K562 (cell line): Measurements from ENCODE around the gene SOCS6. TPM values are rescaled to one million over a fixed set of nuclear protein-coding genes. Genes with fewer than 3 reads are reported as not detected.

Experiments
- ATAC-seq: fragments of 200-7000 bp; cut with Tn5 transposase; 3 replicates; pipeline ENCODE4 v1.9.1; 2020; ENCODE audit warnings: moderate library complexity
- BruUV-seq: library from RNA; stranded (reverse); fragments of 400-500 nt; replicated peaks from 2 replicates; lab custom pipeline; 2021; lab: Mats Ljungman, UMichigan
- CTCF ChIA-PET: fragments of 300-600 bp; formaldehyde crosslinking; extraction: SDS; loops from one replicate; lab custom pipeline; 2021; ENCODE audit warnings: low intra/inter-chr PET ratio; lab: Yijun Ruan, JAX
- POLR2A ChIA-PET: fragments of 300-600, 350-650 bp; sonication (Branson Sonifier 250); formaldehyde crosslinking; extraction: SDS; loops from one replicate; lab custom pipeline; 2021; ENCODE audit warnings: antibody characterized with exemption, inconsistent platforms; lab: Yijun Ruan, JAX
- DNase-seq, 4 experiments: peaks; one replicate each; pipeline versions ENCODE4 v3.0.0 to v3.0.0-alpha.2; 2011 to 2018; ENCODE audit warnings: low spot score in 3 of 4, mixed read lengths in 3 of 4; ENCODE audit errors: extremely low read depth in 1 of 4
- FAIRE-seq: peaks from 2 replicates; lab custom pipeline; 2011; peaks lifted over from hg19 to GRCh38; lab: Jason Lieb, UNC
- H2AFZ ChIP-seq: 2 replicates; pipeline ENCODE4 v1.6.0; 2011; ENCODE audit warnings: low read depth, low read length, control low read depth, inconsistent platforms
- H3K27ac ChIP-seq: fragments of 200-600 bp; 3 replicates; pipeline ENCODE4 v1.8.0; 2011; ENCODE audit warnings: low read depth, mild to moderate bottlenecking, control low read depth, inconsistent platforms, low read length, moderate library complexity, mixed read lengths; ENCODE audit errors: extremely low read depth
- H3K27me3 ChIP-seq, 2 experiments: fragments of 300-600 bp in 1 of 2; 2 replicates in 1 of 2; 3 replicates in 1 of 2; pipeline versions ENCODE4 v1.6.0 to v1.8.0; 2011; ENCODE audit warnings: inconsistent platforms in 2 of 2, low read length in 2 of 2, mild to moderate bottlenecking in 1 of 2, mixed read lengths in 1 of 2, moderate library complexity in 1 of 2; ENCODE audit not compliant: control insufficient read depth in 2 of 2, insufficient read depth in 2 of 2
- H3K36me3 ChIP-seq: fragments of 300-600 bp; 3 replicates; pipeline ENCODE4 v1.8.0; 2011; ENCODE audit warnings: mild to moderate bottlenecking, low read length, inconsistent platforms; ENCODE audit not compliant: control insufficient read depth, insufficient read depth
- H3K4me1 ChIP-seq, 2 experiments: fragments of 200-600 bp in 1 of 2; replicated peaks in 1 of 2; 2 replicates in 1 of 2; 3 replicates in 1 of 2; pipeline versions ENCODE4 v1.5.1 to v1.8.0; 2011; ENCODE audit warnings: inconsistent platforms in 2 of 2, low read length in 2 of 2, mild to moderate bottlenecking in 1 of 2, mixed read lengths in 1 of 2, moderate library complexity in 1 of 2; ENCODE audit not compliant: control insufficient read depth in 2 of 2, insufficient read depth in 2 of 2
- H3K4me2 ChIP-seq: 2 replicates; pipeline ENCODE4 v1.6.1; 2011; ENCODE audit warnings: low read length, control low read depth, inconsistent platforms, mixed read lengths; ENCODE audit not compliant: insufficient read depth
- H3K4me3 ChIP-seq: fragments of 200-600 bp; sonication (generic), shearing (Covaris generic); 2 replicates; pipeline ENCODE4 v1.5.1; 2016; ENCODE audit warnings: control low read depth, inconsistent platforms
- H3K79me2 ChIP-seq: fragments of 200-600 bp; 3 replicates; pipeline ENCODE4 v1.8.0; 2011; ENCODE audit warnings: low read length, inconsistent platforms; ENCODE audit not compliant: control insufficient read depth, insufficient read depth
- H3K9ac ChIP-seq, 2 experiments: 2 replicates each; pipeline versions ENCODE4 v1.6.0 to v1.6.1; 2011; ENCODE audit warnings: low read depth in 2 of 2, low read length in 2 of 2, control low read depth in 1 of 2, inconsistent platforms in 1 of 2, mild to moderate bottlenecking in 1 of 2, mixed read lengths in 1 of 2; ENCODE audit not compliant: insufficient read depth in 1 of 2
- H3K9me1 ChIP-seq: one replicate; pipeline ENCODE4 v1.6.0; 2011; ENCODE audit warnings: inconsistent platforms, mild to moderate bottlenecking, low read length, moderate library complexity; ENCODE audit not compliant: control insufficient read depth, insufficient read depth
- H3K9me3 ChIP-seq: replicated peaks from 2 replicates; pipeline ENCODE4 v1.5.1; 2011; ENCODE audit warnings: low read depth, low read length, inconsistent platforms; ENCODE audit not compliant: control insufficient read depth, insufficient read depth
- H4K20me1 ChIP-seq: replicated peaks from 2 replicates; pipeline ENCODE4 v1.6.1; 2011; ENCODE audit warnings: low read length, inconsistent platforms, mixed read lengths; ENCODE audit not compliant: control insufficient read depth, insufficient read depth
- CBX2 ChIP-seq: fragments of 200-600 bp; sonication (generic); IDR thresholded peaks from one replicate; pipeline ENCODE4 v1.6.1; 2012; ENCODE audit warnings: mild to moderate bottlenecking, low read length, inconsistent platforms; ENCODE audit not compliant: insufficient read depth, poor library complexity, severe bottlenecking
- ELF4 ChIP-seq: fragments of 450-650 bp; formaldehyde crosslinking; IDR thresholded peaks from 2 replicates; pipeline ENCODE4 v1.4.0; 2022; ENCODE audit warnings: missing genetic modification characterization
- FOSL1 ChIP-seq: fragments of 200-800 bp; sonication (Bioruptor generic); conservative IDR thresholded peaks from 2 replicates; pipeline ENCODE4 v1.6.1; 2016; ENCODE audit warnings: missing genetic modification characterization, missing compliant biosample characterization
- HDAC2 ChIP-seq: fragments of 450-650 bp; IDR thresholded peaks from 2 replicates; pipeline ENCODE4 v1.6.1; 2016; ENCODE audit warnings: mild to moderate bottlenecking
- HDAC8 ChIP-seq: fragments of 450-650 bp; IDR thresholded peaks from 2 replicates; pipeline ENCODE4 v1.6.1; 2016; ENCODE audit warnings: mild to moderate bottlenecking, missing genetic modification characterization, moderate library complexity, missing compliant biosample characterization
- HMG20B ChIP-seq: fragments of 250-450 bp; sonication (Bioruptor Pico); IDR thresholded peaks from 2 replicates; pipeline ENCODE4 v1.5.0; 2021; ENCODE audit warnings: mild to moderate bottlenecking
- MCM3 ChIP-seq: fragments of 450-650 bp; IDR thresholded peaks from 2 replicates; pipeline ENCODE4 v1.6.1; 2016
- SMAD4 ChIP-seq: fragments of 250-450 bp; sonication (Bioruptor Pico); conservative IDR thresholded peaks from 2 replicates; pipeline ENCODE4 v1.8.0; 2021; ENCODE audit warnings: inconsistent platforms, mild to moderate bottlenecking, moderate library complexity
- ZNF134 ChIP-seq: fragments of 250-450 bp; sonication (Bioruptor Pico); conservative IDR thresholded peaks from 2 replicates; pipeline ENCODE4 v1.4.0; 2020
- WGBS: fragments of 100-300 bp; shearing (Covaris generic); methylation state at CpG from one replicate; pipeline ENCODE4 v1.1.6; 2016; ENCODE audit warnings: low coverage, mixed read lengths; ENCODE audit not compliant: insufficient coverage; ENCODE audit errors: missing lambda C conversion rate; 5-methylcytosine and 5-hydroxymethylcytosine counted together
- in situ Hi-C: fragments of 300-500 bp; cut with MboI; formaldehyde crosslinking; loops from 4 replicates; pipeline ENCODE4 v1.15.0; 2018; ENCODE audit warnings: inconsistent platforms, mixed read lengths
- intact Hi-C: fragments of 100-400 bp; cut with micrococcal nuclease; formaldehyde crosslinking; loops from 2 replicates; pipeline ENCODE4 v1.14.2; 2022
- polyA plus RNA-seq, 8 experiments: library from polyadenylated mRNA; depleted of rRNA in 4 of 8; stranded (reverse) in 5 of 8; unstranded in 3 of 8; fragments of >200 nt; fragmentation: Nextera tagmentation in 2 of 8; fragmentation: Illumina TruSeq in 1 of 8; extraction: Ambion mirVana in 2 of 8; extraction: Trizol in 1 of 8; gene quantifications; 2 replicates each; pipeline versions ENCODE4 v1.2.1 to v1.2.3, GENCODE V29; 2011 to 2014; ENCODE audit warnings: inconsistent platforms in 1 of 8, missing spikeins in 1 of 8
- total RNA-seq, 7 experiments: library from RNA; depleted of rRNA in 6 of 7; stranded (reverse); fragments of >200 nt in 6 of 7; fragmentation: Illumina TruSeq in 2 of 7; extraction: Trizol in 2 of 7; gene quantifications; 2 replicates each; pipeline versions ENCODE4 v1.2.1 to v1.2.3, GENCODE V29; 2011 to 2021; ENCODE audit warnings: low replicate concordance in 1 of 7
- TF ChIP-seq, protein P1 (sequence below): fragments of 450-650 bp; IDR thresholded peaks from 2 replicates; pipeline ENCODE4 v1.7.1; 2018; ENCODE audit warnings: mild to moderate bottlenecking, low read depth; ENCODE audit not compliant: partially characterized antibody

Gene SOCS6
- total and polyA plus RNA-seq, 9 of the 15 experiments (the other 6 are each of a cell fraction or from before 2014, with no cell fraction given): 2.5 to 7.1 (median 5.6) TPM

DNA sequence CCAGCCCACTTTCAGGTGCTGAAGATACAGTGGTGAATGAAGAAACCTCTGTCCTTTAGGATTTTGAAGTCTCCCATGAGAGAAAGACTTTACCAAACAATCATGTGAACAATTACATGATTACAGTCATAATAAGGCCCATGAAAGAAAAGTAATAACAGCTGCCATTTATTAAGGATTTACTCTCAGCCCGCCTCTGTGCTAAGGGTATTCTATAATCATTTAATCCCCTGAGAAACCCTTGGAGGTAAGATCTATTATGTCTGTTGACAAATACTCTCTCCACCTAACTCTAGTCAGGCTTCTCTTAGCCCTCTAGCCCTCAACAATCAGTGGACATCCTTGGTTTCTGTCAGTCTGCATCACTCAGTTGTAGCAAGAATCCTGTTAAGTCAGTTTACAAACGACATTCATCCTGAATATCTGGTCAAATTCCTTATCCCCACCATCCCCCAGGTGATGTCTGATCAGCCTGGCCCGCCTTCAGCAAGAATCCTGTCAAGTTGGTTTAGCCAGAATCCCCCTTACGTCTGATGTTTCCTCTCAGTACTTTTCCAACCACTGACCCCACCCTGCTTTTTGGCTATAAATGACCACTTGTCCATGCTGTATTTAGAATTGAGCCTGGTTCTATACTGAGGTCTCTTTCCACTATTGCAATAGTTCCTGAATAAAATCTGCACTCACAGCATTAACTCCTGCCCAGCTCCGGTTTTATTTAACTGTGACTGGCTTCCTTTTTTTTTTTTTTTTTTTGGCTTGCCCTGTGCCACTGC is 12.2 kb upstream of the SOCS6 start:
- BruUV-seq: no TSS peak
- in situ Hi-C loops (no loop called here), intact Hi-C loops (no loop called here)
- H3K27ac ChIP-seq: no peak overlapping the region
- DNase-seq: no peak
- ChIA-PET POLR2A (no interaction called here), CTCF (no interaction called here)
- 35% methylated on average over 3 of the region's 5 CpGs for WGBS
- H3K4me1 ChIP-seq: no peaks in the 10 kb centered on the region; a peak in 2 of 5 replicates
- H3K36me3 ChIP-seq: no peaks in the 10 kb centered on the region
- no peaks in the 10 kb centered on the region for H3K27me3 ChIP-seq
- no peak overlapping the region for H3K4me3 ChIP-seq
- no peak overlapping the region for H2AFZ ChIP-seq
- no peaks in the 10 kb centered on the region for H4K20me1 ChIP-seq
- FAIRE-seq: no peak
- TF ChIP-seq FOSL1 (tag) (no peak), HMG20B (CRISPR knock-in tag) (no peak), ZNF134 (no peak), HDAC8 (tag) (no peak), ELF4 (CRISPR knock-in tag) (no peak), SMAD4 (CRISPR knock-in tag) (no peak), MCM3 (no peak), HDAC2 (no peak), CBX2 (no peak)
- TF ChIP-seq, protein P1, sequence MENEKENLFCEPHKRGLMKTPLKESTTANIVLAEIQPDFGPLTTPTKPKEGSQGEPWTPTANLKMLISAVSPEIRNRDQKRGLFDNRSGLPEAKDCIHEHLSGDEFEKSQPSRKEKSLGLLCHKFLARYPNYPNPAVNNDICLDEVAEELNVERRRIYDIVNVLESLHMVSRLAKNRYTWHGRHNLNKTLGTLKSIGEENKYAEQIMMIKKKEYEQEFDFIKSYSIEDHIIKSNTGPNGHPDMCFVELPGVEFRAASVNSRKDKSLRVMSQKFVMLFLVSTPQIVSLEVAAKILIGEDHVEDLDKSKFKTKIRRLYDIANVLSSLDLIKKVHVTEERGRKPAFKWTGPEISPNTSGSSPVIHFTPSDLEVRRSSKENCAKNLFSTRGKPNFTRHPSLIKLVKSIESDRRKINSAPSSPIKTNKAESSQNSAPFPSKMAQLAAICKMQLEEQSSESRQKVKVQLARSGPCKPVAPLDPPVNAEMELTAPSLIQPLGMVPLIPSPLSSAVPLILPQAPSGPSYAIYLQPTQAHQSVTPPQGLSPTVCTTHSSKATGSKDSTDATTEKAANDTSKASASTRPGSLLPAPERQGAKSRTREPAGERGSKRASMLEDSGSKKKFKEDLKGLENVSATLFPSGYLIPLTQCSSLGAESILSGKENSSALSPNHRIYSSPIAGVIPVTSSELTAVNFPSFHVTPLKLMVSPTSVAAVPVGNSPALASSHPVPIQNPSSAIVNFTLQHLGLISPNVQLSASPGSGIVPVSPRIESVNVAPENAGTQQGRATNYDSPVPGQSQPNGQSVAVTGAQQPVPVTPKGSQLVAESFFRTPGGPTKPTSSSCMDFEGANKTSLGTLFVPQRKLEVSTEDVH: no peak
- no peaks in the 10 kb centered on the region for H3K9me1 ChIP-seq
- no peak overlapping the region for H3K9ac ChIP-seq
- no peak overlapping the region for H3K4me2 ChIP-seq
- H3K9me3 ChIP-seq: peaks cover 2% of the 10 kb centered on the region; the same call in 1 of the 2 replicates
- H3K79me2 ChIP-seq: no peaks in the 10 kb centered on the region
- no peak for ATAC-seq
